Heart left ventricle (tissue), 13 donors: Measurements from ENCODE around the gene MAP3K5.

Experiments used
- CTCF ChIP-seq, 12 donors: fragments of 200-600 bp; sonication (generic) in 4 of 12; IDR thresholded peaks; one replicate each; pipeline versions ENCODE4 v1.5.0 to v1.8.0; 2018 to 2022; ENCODE audit warnings: antibody characterized with exemption in 12 of 12, mild to moderate bottlenecking in 5 of 12
- POLR2A ChIP-seq, 2 donors: fragments of 450-650 bp; IDR thresholded peaks; one replicate each; pipeline ENCODE4 v1.6.1; 2017; ENCODE audit warnings: antibody characterized with exemption in 2 of 2, mild to moderate bottlenecking in 2 of 2, moderate library complexity in 2 of 2
- donor health status: ischemic (EF 13 %, LVEDD 7.1; RV severe dilation, severe dysfunction).
- donor health status: DM: no; HTN: yes; CAD: no.
- donor health status: DM: no; HTN: no; CAD: no.
- donor health status: ischemic (EF 25% LVEDD 6.9; RV normal size, moderate dysfunction).
- donor health status: ischemic (EF 25% LVEDD 5.7; RV mildly dilated, moderate dysfunction).
- donor health status: ischemic (EF 35%, LVEDD 5.7; RV mildly dilated, moderate dysfunction).
- donor health status: nonischemic (EF 11% LVEDD 7.7; RV severe dilation, severe dysfunction).
- donor health status: DM: yes; HTN: yes; CAD: no.
- donor health status: PGD.
- donor health status: ischemic (EF 29% LVEDD 5.4; RV normal size, mild dysfunction).
- donor health status: nonischemic (EF 23%, LVEDD 6.1; RV moderate dilation, normal function).

DNA sequence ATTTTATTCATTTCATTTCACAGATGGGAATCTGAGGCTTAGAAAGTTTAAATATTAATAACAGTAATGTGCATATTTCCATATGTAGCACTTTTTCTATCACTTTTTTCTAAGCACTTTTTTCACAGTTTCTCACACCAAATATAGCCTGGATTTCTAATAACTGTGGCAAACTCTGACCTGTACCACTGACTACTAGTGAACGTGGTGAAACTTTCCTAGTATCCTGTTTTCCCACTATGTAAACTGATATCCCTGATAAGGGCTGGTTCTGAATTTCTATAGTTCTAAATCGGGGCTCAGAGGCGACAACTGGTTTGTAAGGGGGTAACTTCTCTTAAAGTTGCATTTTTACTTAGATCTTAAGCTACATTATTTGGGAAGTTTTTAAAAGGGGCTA, 274.7 kb downstream of the MAP3K5 start:
- TF ChIP-seq CTCF (IDR thresholded peaks at IDR 0.05) (no peak), POLR2A (IDR thresholded peaks at IDR 0.05) (no peak)
